ENCODE measurements around the gene NGFR. TPM values are rescaled to one million over a fixed set of nuclear protein-coding genes. Genes with fewer than 3 reads are reported as not detected.

Gene NGFR
- total and polyA plus RNA-seq, 2 donors (not counting 1 experiment from before 2014, with no cell fraction given), result 0.31 to 1.6 TPM

DNA sequence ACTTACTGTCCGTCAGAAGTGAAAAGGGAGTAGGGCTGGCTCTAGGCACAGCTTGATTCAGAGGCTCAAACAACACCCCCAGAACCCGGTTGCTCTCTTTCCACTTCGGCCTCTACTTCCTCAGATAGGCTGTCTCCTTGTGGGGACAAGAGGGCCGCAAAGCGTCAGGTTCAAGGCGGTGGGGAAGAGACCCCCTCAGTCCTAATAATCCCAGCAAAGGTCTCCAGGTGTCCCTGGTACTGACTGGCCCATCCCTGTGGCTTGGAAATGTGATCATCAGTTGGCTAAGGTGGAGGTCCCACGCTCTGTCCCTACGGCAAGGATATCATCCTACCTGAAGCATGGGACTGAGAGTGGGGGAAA is 26.0 kb downstream of the NGFR start:
- no peaks in the 10 kb centered on the region for H3K27me3 ChIP-seq (replicated peaks in 1 of 4; ENCODE audit: control extremely low read depth in 1 of 4, control insufficient read depth in 3 of 4, insufficient read depth in 4 of 4, low read length in 3 of 4)
- DNase-seq, result no peak
- H3K9me3 ChIP-seq (ENCODE audit: control extremely low read depth in 1 of 3, control insufficient read depth in 2 of 3, insufficient read depth in 1 of 3, low read length in 2 of 3), result peaks cover 0 to 7% (median 0%) of the 10 kb centered on the region in 3 donors
- CTCF ChIA-PET, result no interaction called here
- H3K36me3 ChIP-seq (replicated peaks in 1 of 2; ENCODE audit: control extremely low read depth in 1 of 2, control insufficient read depth in 1 of 2, extremely low read depth in 1 of 2, insufficient read depth in 2 of 2, low read length in 1 of 2), result no peaks in the 10 kb centered on the region
- ATAC-seq (ENCODE audit: low read depth), result no peak
- intact Hi-C loops (cut with micrococcal nuclease), result no loop called here
- TF ChIP-seq EZH2 (IDR thresholded peaks at IDR 0.05; ENCODE audit: borderline replicate concordance, insufficient read depth, low read depth, low read length, poor library complexity, severe bottlenecking), result no peak
- TF ChIP-seq, protein P1, sequence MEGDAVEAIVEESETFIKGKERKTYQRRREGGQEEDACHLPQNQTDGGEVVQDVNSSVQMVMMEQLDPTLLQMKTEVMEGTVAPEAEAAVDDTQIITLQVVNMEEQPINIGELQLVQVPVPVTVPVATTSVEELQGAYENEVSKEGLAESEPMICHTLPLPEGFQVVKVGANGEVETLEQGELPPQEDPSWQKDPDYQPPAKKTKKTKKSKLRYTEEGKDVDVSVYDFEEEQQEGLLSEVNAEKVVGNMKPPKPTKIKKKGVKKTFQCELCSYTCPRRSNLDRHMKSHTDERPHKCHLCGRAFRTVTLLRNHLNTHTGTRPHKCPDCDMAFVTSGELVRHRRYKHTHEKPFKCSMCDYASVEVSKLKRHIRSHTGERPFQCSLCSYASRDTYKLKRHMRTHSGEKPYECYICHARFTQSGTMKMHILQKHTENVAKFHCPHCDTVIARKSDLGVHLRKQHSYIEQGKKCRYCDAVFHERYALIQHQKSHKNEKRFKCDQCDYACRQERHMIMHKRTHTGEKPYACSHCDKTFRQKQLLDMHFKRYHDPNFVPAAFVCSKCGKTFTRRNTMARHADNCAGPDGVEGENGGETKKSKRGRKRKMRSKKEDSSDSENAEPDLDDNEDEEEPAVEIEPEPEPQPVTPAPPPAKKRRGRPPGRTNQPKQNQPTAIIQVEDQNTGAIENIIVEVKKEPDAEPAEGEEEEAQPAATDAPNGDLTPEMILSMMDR (IDR thresholded peaks at IDR 0.05), result no peak
- no peaks in the 10 kb centered on the region for H3K4me1 ChIP-seq (ENCODE audit: control insufficient read depth in 2 of 2, insufficient read depth in 2 of 2, low read length in 2 of 2)
- H3K27me3 Mint-ChIP-seq, result peaks cover 33% of the 10 kb centered on the region
- no peak overlapping the region for H2AFZ ChIP-seq (ENCODE audit: insufficient read depth, low read depth, low read length, poor library complexity, severe bottlenecking)
- 92% methylated on average over 6 of the region's 8 CpGs for WGBS (ENCODE audit: insufficient coverage)
- H3K9me3 Mint-ChIP-seq (ENCODE audit: insufficient read depth), result no peaks in the 10 kb centered on the region
- H3K4me1 Mint-ChIP-seq, result no peaks in the 10 kb centered on the region
- no peak overlapping the region for H3K4me3 Mint-ChIP-seq
- POLR2A ChIA-PET, result no interaction called here
- H3K27ac ChIP-seq (ENCODE audit: low read length in 2 of 2), result no peak overlapping the region
- H4K20me1 ChIP-seq (ENCODE audit: control insufficient read depth, insufficient read depth, low read length, poor library complexity, severe bottlenecking), result no peaks in the 10 kb centered on the region
- no peak overlapping the region for H3K9ac ChIP-seq (ENCODE audit: low read length)
- H3K27ac Mint-ChIP-seq, result no peak overlapping the region
- H3K79me2 ChIP-seq (ENCODE audit: control insufficient read depth, insufficient read depth, low read length), result no peaks in the 10 kb centered on the region
- no peak overlapping the region for H3K4me3 ChIP-seq (ENCODE audit: control extremely low read depth in 1 of 5, extremely low read depth in 1 of 5, insufficient read depth in 1 of 5, low read depth in 2 of 5, low read length in 4 of 5)
- H3K4me2 ChIP-seq (replicated peaks; ENCODE audit: low read depth, low read length, poor library complexity, severe bottlenecking), result no peak overlapping the region

DNA sequence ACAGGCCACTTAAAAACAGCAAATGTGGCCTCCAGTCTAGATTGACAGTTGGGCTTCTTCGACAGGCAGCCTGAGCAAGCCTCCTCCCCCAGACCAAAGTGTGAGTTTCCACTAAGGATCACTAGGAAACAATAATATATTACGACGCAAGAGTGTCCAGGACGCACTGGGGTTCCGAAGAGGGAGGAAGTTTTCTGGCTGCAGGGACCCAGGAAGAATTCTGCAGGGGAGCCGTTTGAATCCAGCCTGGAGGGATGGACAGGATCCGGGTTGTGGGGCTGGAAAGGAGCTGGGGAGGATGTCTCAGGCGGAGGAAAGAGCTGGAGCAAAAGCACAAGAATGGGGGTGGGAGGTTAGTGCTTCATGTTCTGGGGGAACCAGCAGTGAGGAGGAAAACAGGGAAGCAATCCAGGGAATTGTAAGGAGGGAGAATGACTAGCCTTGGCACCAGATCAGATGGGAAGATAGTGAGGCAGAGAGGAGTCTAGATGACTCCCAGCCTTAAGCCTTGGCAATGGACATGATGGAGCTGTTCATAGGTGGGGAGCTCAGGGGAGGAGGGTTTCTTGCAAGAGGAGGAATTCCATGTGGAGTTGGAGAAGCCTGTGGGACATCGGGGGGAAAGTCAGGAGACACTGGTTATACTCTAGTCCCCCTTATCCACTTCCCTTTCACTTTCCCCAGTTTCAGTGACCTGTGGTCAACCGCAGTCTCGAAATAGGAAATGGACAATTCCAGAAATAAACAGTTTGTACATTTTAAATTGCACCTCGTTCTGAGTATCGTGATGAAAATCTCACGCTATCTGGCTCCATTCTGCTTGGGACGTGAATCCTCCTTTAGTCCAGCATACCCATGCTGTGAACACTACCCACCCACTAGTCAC is 26.6 kb downstream of the NGFR start:
- H3K27me3 Mint-ChIP-seq, result peaks cover 34% of the 10 kb centered on the region
- Histone ChIP-seq H2AFZ (ENCODE audit: insufficient read depth, low read depth, low read length, poor library complexity, severe bottlenecking) (no peak overlapping the region), H3K4me2 (replicated peaks; ENCODE audit: low read depth, low read length, poor library complexity, severe bottlenecking) (no peak overlapping the region), H3K9ac (ENCODE audit: low read length) (no peak overlapping the region), H3K4me1 (ENCODE audit: control insufficient read depth in 2 of 2, insufficient read depth in 2 of 2, low read length in 2 of 2) (no peaks in the 10 kb centered on the region), H3K27me3 (replicated peaks in 1 of 4; ENCODE audit: control extremely low read depth in 1 of 4, control insufficient read depth in 3 of 4, insufficient read depth in 4 of 4, low read length in 3 of 4) (no peaks in the 10 kb centered on the region), H3K9me3 (ENCODE audit: control extremely low read depth in 1 of 3, control insufficient read depth in 2 of 3, insufficient read depth in 1 of 3, low read length in 2 of 3) (peaks cover 0 to 7% (median 0%) of the 10 kb centered on the region in 3 donors), H4K20me1 (ENCODE audit: control insufficient read depth, insufficient read depth, low read length, poor library complexity, severe bottlenecking) (no peaks in the 10 kb centered on the region), H3K36me3 (replicated peaks in 1 of 2; ENCODE audit: control extremely low read depth in 1 of 2, control insufficient read depth in 1 of 2, extremely low read depth in 1 of 2, insufficient read depth in 2 of 2, low read length in 1 of 2) (no peaks in the 10 kb centered on the region), H3K27ac (ENCODE audit: low read length in 2 of 2) (no peak overlapping the region), H3K79me2 (ENCODE audit: control insufficient read depth, insufficient read depth, low read length) (no peaks in the 10 kb centered on the region), H3K4me3 (ENCODE audit: control extremely low read depth in 1 of 5, extremely low read depth in 1 of 5, insufficient read depth in 1 of 5, low read depth in 2 of 5, low read length in 4 of 5) (no peak overlapping the region)
- no peak for TF ChIP-seq EZH2 (IDR thresholded peaks at IDR 0.05; ENCODE audit: borderline replicate concordance, insufficient read depth, low read depth, low read length, poor library complexity, severe bottlenecking)
- TF ChIP-seq, protein P1 (IDR thresholded peaks at IDR 0.05), result no peak
- intact Hi-C loops (cut with micrococcal nuclease), result no loop called here
- ATAC-seq (ENCODE audit: low read depth), result no peak
- H3K4me3 Mint-ChIP-seq, result no peak overlapping the region
- no peaks in the 10 kb centered on the region for H3K4me1 Mint-ChIP-seq
- ChIA-PET CTCF (no interaction called here), POLR2A (no interaction called here)
- no peak overlapping the region for H3K27ac Mint-ChIP-seq
- no peaks in the 10 kb centered on the region for H3K9me3 Mint-ChIP-seq (ENCODE audit: insufficient read depth)
- WGBS (ENCODE audit: insufficient coverage), result 79% methylated on average over 13 of the region's 15 CpGs
- DNase-seq, result peak; percentile 1
